Left forelimb (tissue), 1 donor: ENCODE measurements around the gene MMP1.

Source experiments
- DNase-seq: peaks from one replicate; pipeline ENCODE4 v3.0.0-alpha.2; 2018; ENCODE audit warnings: low spot score

The MMP1 gene

GRCh38 chr11:102806296-102806695 is 8.3 kb upstream of the MMP1 start:
- DNase-seq, result no peak

GRCh38 chr11:102802341-102802740 is 4.4 kb upstream of the MMP1 start:
- no peak for DNase-seq

GRCh38 chr11:102800767-102801166 is 2.8 kb upstream of the MMP1 start:
- DNase-seq, result no peak

GRCh38 chr11:102799681-102800340 is 1.9 kb upstream of the MMP1 start:
- DNase-seq, result no peak

GRCh38 chr11:102794382-102794781 is 3.6 kb downstream of the MMP1 start:
- no peak for DNase-seq

GRCh38 chr11:102793677-102794290 is 4.2 kb downstream of the MMP1 start:
- no peak for DNase-seq

GRCh38 chr11:102792604-102793003 is 5.4 kb downstream of the MMP1 start:
- DNase-seq, result no peak

- DNase-seq, result no peak
These were observed 6.5 kb downstream of the MMP1 start for GRCh38 chr11:102791271-102792036.

GRCh38 chr11:102788334-102788995 is 9.5 kb downstream of the MMP1 start:
- DNase-seq, result no peak

GRCh38 chr11:102784380-102784779 is 13.6 kb downstream of the MMP1 start:
- no peak for DNase-seq

GRCh38 chr11:102783720-102784119 is 14.2 kb downstream of the MMP1 start:
- no peak for DNase-seq

- no peak for DNase-seq
These were observed 14.9 kb downstream of the MMP1 start for GRCh38 chr11:102783016-102783415.

GRCh38 chr11:102781676-102782075 is 16.3 kb downstream of the MMP1 start:
- DNase-seq, result no peak

GRCh38 chr11:102780491-102780918 is 17.5 kb downstream of the MMP1 start, which contains the start of gene MMP10:
TSS of gene MMP10 (minus strand) at chr11:102780628. CDS start at chr11:102780591, 37 bp downstream.
- no peak for DNase-seq

- no peak for DNase-seq
These were observed 21.5 kb downstream of the MMP1 start for GRCh38 chr11:102776454-102776853.

- DNase-seq, result no peak
These were observed 24.6 kb downstream of the MMP1 start for GRCh38 chr11:102773386-102773785.

GRCh38 chr11:102771351-102771750 is 26.6 kb downstream of the MMP1 start:
- no peak for DNase-seq

- DNase-seq, result no peak
These were observed 27.8 kb downstream of the MMP1 start for GRCh38 chr11:102770191-102770590.

- no peak for DNase-seq
These were observed 30.2 kb downstream of the MMP1 start for GRCh38 chr11:102767800-102768199.

GRCh38 chr11:102763440-102763839 is 34.5 kb downstream of the MMP1 start:
- no peak for DNase-seq

GRCh38 chr11:102762361-102762767 is 35.6 kb downstream of the MMP1 start:
- no peak for DNase-seq

- DNase-seq, result no peak
These were observed 36.2 kb downstream of the MMP1 start for GRCh38 chr11:102761646-102762238.
